Posterior vena cava (tissue), 2 donors: Measurements from ENCODE around the gene ETV7. TPM values are rescaled to one million over a fixed set of nuclear protein-coding genes. Genes with fewer than 3 reads are reported as not detected.

Experiments
- total RNA-seq, 2 donors: library from RNA; stranded (reverse); fragmentation: NEBNext Ultra II Directional; extraction: Animal tissue kit (Norgen Biotek cat#: 25700); gene quantifications; one replicate each; pipeline ENCODE4 v1.2.1, GENCODE V29; 2021
- donor health status: DM: yes; HTN: yes; CAD: no.
- donor health status: DM: yes; HTN: yes; CAD: no.

ETV7 gene
- total RNA-seq, 2 donors from 2014 or later: 0.57 TPM; not detected in 1

Other genes with a start within 250 kb of the ETV7 start
- 10 to 100 TPM; 16.2 to 22.8 TPM for gene BRPF3, start 190.9 kb downstream of the ETV7 start, total RNA-seq
- under 1 TPM; 0.14 to 0.19 TPM for gene PNPLA1, start 117.6 kb downstream of the ETV7 start, total RNA-seq
- gene BNIP5, start 50.8 kb downstream of the ETV7 start, total RNA-seq: not detected
- not detected for gene PXT1, start 55.2 kb upstream of the ETV7 start, total RNA-seq
- 10 to 100 TPM; 52.6 to 54.3 TPM for gene KCTD20, start 55.3 kb upstream of the ETV7 start, total RNA-seq
- 10 to 100 TPM; 32.1 to 32.7 TPM for gene STK38, start 159.8 kb upstream of the ETV7 start, total RNA-seq
- 100 to 1,000 TPM; 170 to 190 TPM for gene SRSF3, start 206.7 kb upstream of the ETV7 start, total RNA-seq